Caco-2 (cell line): ENCODE data around the gene QDPR. TPM values are rescaled to one million over a fixed set of nuclear protein-coding genes. Genes with fewer than 3 reads are reported as not detected.
A peak's percentile ranks its signal among the peaks of the same experiment; 100 is the strongest.

Experiments
- BruUV-seq: library from RNA; stranded (reverse); fragments of 400-500 nt; replicated peaks from 2 replicates; lab custom pipeline; 2021; lab: Mats Ljungman, UMichigan
- CTCF ChIA-PET: fragments of 300-600 bp; sonication (Branson Sonifier 250); formaldehyde crosslinking; loops from one replicate; lab custom pipeline; 2022; ENCODE audit warnings: antibody characterized with exemption; lab: Charles Lee
- POLR2A ChIA-PET: fragments of 300-600 bp; sonication (Branson Sonifier 250); formaldehyde crosslinking; loops from one replicate; lab custom pipeline; 2022; ENCODE audit warnings: antibody characterized with exemption; lab: Charles Lee
- DNase-seq, 2 experiments: peaks; one replicate each; pipeline versions ENCODE4 v3.0.0 to v3.0.0-alpha.2; 2020 to 2022
- H3K27me3 ChIP-seq: replicated peaks from 2 replicates; pipeline ENCODE4 v1.6.0; 2011; ENCODE audit warnings: low read length; ENCODE audit not compliant: control insufficient read depth, insufficient read depth
- H3K36me3 ChIP-seq: 2 replicates; pipeline ENCODE4 v1.5.1; 2011; ENCODE audit warnings: low read length; ENCODE audit not compliant: control insufficient read depth, insufficient read depth
- H3K4me1 ChIP-seq: fragments of 250-450 bp; sonication (Bioruptor Pico); 2 replicates; pipeline ENCODE4 v1.5.1; 2020; ENCODE audit warnings: mild to moderate bottlenecking
- H3K4me3 ChIP-seq: 2 replicates; pipeline ENCODE4 v1.5.1; 2011; ENCODE audit warnings: low read depth, mild to moderate bottlenecking, control low read depth, low read length
- H3K9me3 ChIP-seq: fragments of 250-450 bp; sonication (Bioruptor Pico); 2 replicates; pipeline ENCODE4 v1.5.1; 2020; ENCODE audit warnings: mild to moderate bottlenecking, moderate library complexity
- H3K27ac Mint-ChIP-seq: one replicate; pipeline ENCODE4 v1.8.0; 2022; ENCODE audit warnings: mixed read lengths; ENCODE audit not compliant: unreplicated experiment
- H3K27me3 Mint-ChIP-seq: one replicate; pipeline ENCODE4 v1.8.0; 2022; ENCODE audit warnings: mixed read lengths; ENCODE audit not compliant: insufficient read depth, unreplicated experiment
- H3K36me3 Mint-ChIP-seq: one replicate; pipeline ENCODE4 v1.8.0; 2022; ENCODE audit warnings: mild to moderate bottlenecking, mixed read lengths; ENCODE audit not compliant: insufficient read depth, unreplicated experiment
- H3K4me1 Mint-ChIP-seq: one replicate; pipeline ENCODE4 v1.8.0; 2022; ENCODE audit warnings: low read depth, mixed read lengths; ENCODE audit not compliant: unreplicated experiment
- H3K4me3 Mint-ChIP-seq: one replicate; pipeline ENCODE4 v1.8.0; 2022; ENCODE audit warnings: mild to moderate bottlenecking, moderate library complexity, mixed read lengths; ENCODE audit not compliant: unreplicated experiment
- H3K9me3 Mint-ChIP-seq: one replicate; pipeline ENCODE4 v1.8.0; 2022; ENCODE audit warnings: mixed read lengths; ENCODE audit not compliant: unreplicated experiment
- intact Hi-C: fragments of 100-400 bp; cut with micrococcal nuclease; formaldehyde crosslinking; loops from one replicate; pipeline ENCODE4 v1.10.0; 2022; ENCODE audit not compliant: unreplicated experiment
- total RNA-seq: library from RNA; stranded (reverse); gene quantifications from 2 replicates; pipeline ENCODE4 v1.2.3, GENCODE V29; 2022
- TF ChIP-seq, protein P1 (sequence below), 2 experiments: fragments of 200-600 bp in 1 of 2; IDR thresholded peaks; 1 replicate in 1 of 2; 2 replicates in 1 of 2; pipeline versions ENCODE4 v1.5.1 to v1.8.0; 2011 to 2022; ENCODE audit warnings: antibody characterized with exemption in 1 of 2, control low read depth in 1 of 2, inconsistent platforms in 1 of 2, low read depth in 1 of 2, low read length in 1 of 2, mild to moderate bottlenecking in 1 of 2, moderate library complexity in 1 of 2; ENCODE audit not compliant: insufficient read depth in 1 of 2, severe bottlenecking in 1 of 2, unreplicated experiment in 1 of 2

Gene QDPR
- total RNA-seq, 1 experiment from 2014 or later, result 47.3 TPM

DNA sequence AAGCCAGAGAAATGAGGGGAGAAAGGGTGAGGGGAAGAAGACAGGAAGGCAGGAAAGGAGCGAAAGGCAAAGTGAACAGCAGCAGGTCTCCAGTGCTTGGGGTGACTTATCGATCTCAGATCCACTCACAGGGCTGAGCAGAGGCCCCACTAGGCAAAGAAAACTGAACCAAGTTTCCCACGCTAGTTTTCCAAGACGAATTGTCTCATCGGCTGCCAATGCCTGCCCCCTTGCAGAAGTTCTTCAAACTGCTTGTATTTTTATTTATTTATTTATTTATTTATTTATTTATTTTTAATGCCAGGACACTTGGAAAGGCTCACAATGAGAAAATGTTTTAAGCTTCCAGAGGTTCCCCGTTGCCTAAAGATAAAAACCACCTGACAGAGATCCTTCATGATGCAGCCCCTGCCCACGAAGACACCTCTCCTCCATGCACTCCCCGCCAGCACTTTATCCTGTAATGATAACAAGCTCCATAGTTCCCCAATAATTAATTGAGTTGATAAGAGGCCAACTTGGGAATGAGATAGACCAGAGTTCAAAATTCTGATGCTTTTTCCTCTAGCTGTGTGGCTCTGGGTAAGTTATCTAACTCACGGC lies 43.2 kb downstream of the QDPR start:
- H3K27me3 ChIP-seq, result no peaks in the 10 kb centered on the region
- H3K4me3 ChIP-seq, result no peak overlapping the region
- H3K9me3 ChIP-seq, result no peaks in the 10 kb centered on the region
- ChIA-PET CTCF (interaction anchor here (0.5 to 1.4 kb wide), 2 partner anchors 21 to 103 kb away, joined by 3 to 4 read pairs; no protein-coding TSS in a partner anchor), POLR2A (no interaction called here)
- no TSS peak for BruUV-seq
- Mint-ChIP-seq H3K27me3 (peaks cover 2% of the 10 kb centered on the region), H3K4me3 (no peak overlapping the region), H3K27ac (no peak overlapping the region), H3K36me3 (no peaks in the 10 kb centered on the region), H3K4me1 (no peaks in the 10 kb centered on the region), H3K9me3 (no peaks in the 10 kb centered on the region)
- peak in 1 of 2 experiments; percentile 14 for DNase-seq
- H3K4me1 ChIP-seq, result no peaks in the 10 kb centered on the region
- TF ChIP-seq, protein P1, sequence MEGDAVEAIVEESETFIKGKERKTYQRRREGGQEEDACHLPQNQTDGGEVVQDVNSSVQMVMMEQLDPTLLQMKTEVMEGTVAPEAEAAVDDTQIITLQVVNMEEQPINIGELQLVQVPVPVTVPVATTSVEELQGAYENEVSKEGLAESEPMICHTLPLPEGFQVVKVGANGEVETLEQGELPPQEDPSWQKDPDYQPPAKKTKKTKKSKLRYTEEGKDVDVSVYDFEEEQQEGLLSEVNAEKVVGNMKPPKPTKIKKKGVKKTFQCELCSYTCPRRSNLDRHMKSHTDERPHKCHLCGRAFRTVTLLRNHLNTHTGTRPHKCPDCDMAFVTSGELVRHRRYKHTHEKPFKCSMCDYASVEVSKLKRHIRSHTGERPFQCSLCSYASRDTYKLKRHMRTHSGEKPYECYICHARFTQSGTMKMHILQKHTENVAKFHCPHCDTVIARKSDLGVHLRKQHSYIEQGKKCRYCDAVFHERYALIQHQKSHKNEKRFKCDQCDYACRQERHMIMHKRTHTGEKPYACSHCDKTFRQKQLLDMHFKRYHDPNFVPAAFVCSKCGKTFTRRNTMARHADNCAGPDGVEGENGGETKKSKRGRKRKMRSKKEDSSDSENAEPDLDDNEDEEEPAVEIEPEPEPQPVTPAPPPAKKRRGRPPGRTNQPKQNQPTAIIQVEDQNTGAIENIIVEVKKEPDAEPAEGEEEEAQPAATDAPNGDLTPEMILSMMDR (IDR thresholded peaks at IDR 0.05; ENCODE audit: insufficient read depth in 1 of 2, low read depth in 1 of 2, low read length in 1 of 2, severe bottlenecking in 1 of 2, unreplicated experiment in 1 of 2), result peak in 1 of 2 experiments; percentile 50
- intact Hi-C loops, result no loop called here
- no peaks in the 10 kb centered on the region for H3K36me3 ChIP-seq

DNA sequence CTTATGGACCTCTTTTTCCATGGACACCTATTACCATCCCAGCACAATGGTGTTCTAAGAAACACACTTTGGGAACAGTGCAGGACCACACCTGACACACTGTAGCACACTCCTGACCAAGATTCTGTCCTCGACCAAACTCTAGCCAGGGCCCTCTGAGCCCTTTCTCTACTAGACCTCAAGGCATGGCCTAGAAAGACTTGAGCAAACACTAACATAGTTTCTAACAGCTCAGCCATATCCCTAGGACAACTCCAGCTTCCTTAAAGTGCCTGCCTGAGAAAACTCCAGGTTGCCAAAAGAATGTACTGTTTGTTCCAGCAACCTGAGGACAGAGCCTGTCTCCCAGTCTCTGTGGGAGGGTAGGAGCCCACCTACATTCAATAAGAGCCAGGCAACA lies 48.3 kb downstream of the QDPR start:
- Histone ChIP-seq H3K4me1 (no peaks in the 10 kb centered on the region), H3K9me3 (no peaks in the 10 kb centered on the region), H3K36me3 (no peaks in the 10 kb centered on the region), H3K27me3 (no peaks in the 10 kb centered on the region), H3K4me3 (no peak overlapping the region)
- POLR2A ChIA-PET, result no interaction called here
- intact Hi-C loops, result no loop called here
- BruUV-seq, result no TSS peak
- Mint-ChIP-seq H3K27ac (no peak overlapping the region), H3K4me1 (no peaks in the 10 kb centered on the region), H3K27me3 (no peaks in the 10 kb centered on the region), H3K36me3 (no peaks in the 10 kb centered on the region), H3K4me3 (no peak overlapping the region), H3K9me3 (no peaks in the 10 kb centered on the region)
- TF ChIP-seq, protein P1 (IDR thresholded peaks at IDR 0.05; ENCODE audit: insufficient read depth in 1 of 2, low read depth in 1 of 2, low read length in 1 of 2, severe bottlenecking in 1 of 2, unreplicated experiment in 1 of 2), result no peak
- CTCF ChIA-PET, result no interaction called here
- no peak for DNase-seq

DNA sequence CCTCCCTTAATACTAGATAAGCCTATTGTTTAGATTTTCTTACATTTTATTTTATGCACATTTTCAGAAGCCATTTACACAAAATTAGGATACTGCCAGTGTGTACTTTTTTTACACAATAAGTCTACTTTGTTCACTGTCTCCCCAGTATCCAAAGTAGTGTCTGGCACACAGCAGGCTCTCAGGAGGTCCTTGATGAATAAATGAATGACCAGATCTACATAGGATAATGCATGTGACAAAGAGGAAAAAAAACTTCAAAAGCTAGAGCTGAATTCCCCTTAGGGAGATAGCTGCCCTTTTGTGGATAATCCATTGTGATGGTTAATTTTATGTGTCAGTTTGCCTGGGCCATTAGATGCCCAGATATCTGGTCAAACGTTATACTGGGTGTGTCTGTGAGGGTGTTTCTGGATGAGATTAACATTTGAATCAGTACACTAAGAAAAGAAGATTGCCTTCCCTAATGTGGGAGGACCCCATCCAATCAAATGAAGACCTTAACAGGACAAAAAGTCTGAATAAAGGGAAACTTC lies 61.6 kb downstream of the QDPR start:
- Histone ChIP-seq H3K4me1 (no peaks in the 10 kb centered on the region), H3K36me3 (no peaks in the 10 kb centered on the region), H3K4me3 (no peak overlapping the region), H3K9me3 (no peaks in the 10 kb centered on the region), H3K27me3 (no peaks in the 10 kb centered on the region)
- Mint-ChIP-seq H3K36me3 (no peaks in the 10 kb centered on the region), H3K4me1 (no peaks in the 10 kb centered on the region), H3K27ac (no peak overlapping the region), H3K27me3 (peaks cover 14% of the 10 kb centered on the region), H3K4me3 (no peak overlapping the region), H3K9me3 (peaks cover 9% of the 10 kb centered on the region)
- CTCF ChIA-PET, result no interaction called here
- DNase-seq, result no peak
- intact Hi-C loops, result no loop called here
- POLR2A ChIA-PET, result no interaction called here
- TF ChIP-seq, protein P1 (IDR thresholded peaks at IDR 0.05; ENCODE audit: insufficient read depth in 1 of 2, low read depth in 1 of 2, low read length in 1 of 2, severe bottlenecking in 1 of 2, unreplicated experiment in 1 of 2), result no peak
- no TSS peak for BruUV-seq
